22Rv1 (cell line): ENCODE measurements around the gene USHBP1.
A peak's percentile ranks its signal among the peaks of the same experiment; 100 is the strongest.

Experiments used
- H3K27ac ChIP-seq: fragments of 450-650 bp; 2 replicates; pipeline ENCODE4 v1.5.1; 2017
- ZFX ChIP-seq: fragments of 450-650 bp; IDR thresholded peaks from 2 replicates; pipeline ENCODE4 v1.6.1; 2017; ENCODE audit warnings: antibody characterized with exemption, borderline replicate concordance
- TF ChIP-seq, protein P1 (sequence below): fragments of 450-650 bp; IDR thresholded peaks from 2 replicates; pipeline ENCODE4 v1.5.1; 2017; ENCODE audit warnings: mild to moderate bottlenecking

Gene USHBP1

DNA sequence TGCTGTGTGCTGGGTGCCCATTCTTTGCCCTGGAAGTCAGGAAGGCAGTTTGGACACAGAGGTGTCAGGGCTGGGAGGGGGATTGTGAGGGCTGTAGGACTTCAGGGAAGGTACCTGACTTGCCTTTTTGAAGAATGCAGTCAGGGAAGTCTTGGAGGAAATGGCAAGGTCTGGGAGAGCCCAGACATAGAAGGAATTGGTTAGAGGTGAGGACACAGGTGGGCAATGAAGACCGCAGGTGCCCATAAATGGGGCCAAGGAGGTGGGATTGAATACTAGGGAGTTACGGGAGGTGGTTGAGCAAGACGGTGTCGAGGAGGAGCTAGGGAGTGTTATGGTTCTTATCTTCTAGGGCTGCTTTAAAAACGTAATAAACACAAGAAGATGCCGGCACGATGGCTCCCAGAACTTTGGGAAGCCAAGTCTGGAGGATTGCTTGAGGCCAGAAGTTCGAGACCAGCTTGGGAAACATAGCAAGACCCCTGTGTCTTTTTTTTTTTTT is 43.4 kb upstream of the USHBP1 start:
- TF ChIP-seq, protein P1, sequence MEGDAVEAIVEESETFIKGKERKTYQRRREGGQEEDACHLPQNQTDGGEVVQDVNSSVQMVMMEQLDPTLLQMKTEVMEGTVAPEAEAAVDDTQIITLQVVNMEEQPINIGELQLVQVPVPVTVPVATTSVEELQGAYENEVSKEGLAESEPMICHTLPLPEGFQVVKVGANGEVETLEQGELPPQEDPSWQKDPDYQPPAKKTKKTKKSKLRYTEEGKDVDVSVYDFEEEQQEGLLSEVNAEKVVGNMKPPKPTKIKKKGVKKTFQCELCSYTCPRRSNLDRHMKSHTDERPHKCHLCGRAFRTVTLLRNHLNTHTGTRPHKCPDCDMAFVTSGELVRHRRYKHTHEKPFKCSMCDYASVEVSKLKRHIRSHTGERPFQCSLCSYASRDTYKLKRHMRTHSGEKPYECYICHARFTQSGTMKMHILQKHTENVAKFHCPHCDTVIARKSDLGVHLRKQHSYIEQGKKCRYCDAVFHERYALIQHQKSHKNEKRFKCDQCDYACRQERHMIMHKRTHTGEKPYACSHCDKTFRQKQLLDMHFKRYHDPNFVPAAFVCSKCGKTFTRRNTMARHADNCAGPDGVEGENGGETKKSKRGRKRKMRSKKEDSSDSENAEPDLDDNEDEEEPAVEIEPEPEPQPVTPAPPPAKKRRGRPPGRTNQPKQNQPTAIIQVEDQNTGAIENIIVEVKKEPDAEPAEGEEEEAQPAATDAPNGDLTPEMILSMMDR = no peak
- no peak for TF ChIP-seq ZFX
- 0 out of 2 replicates have a peak overlapping the region, but pooled peaks have one; percentile 22 for H3K27ac ChIP-seq

DNA sequence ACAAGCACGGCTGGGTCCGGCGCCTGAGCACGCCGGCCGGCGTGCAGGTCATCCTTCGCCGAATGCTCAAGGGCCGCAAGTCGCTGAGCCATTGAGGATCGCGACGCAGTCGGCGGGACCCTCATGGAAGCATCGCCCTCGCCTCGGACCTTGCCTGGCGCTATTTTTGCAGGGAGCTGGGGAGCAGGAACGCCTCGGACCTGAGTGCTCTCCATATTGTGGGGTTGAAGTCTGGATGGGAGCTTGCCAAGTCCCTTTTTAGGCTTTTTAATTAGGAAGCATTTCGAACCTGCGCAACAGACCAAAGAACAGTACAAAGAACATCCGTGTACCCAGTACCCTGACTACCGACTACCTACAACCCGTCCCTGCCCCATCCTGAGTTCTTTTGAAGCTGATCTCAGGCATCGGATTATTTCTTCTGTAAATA is 41.8 kb upstream of the USHBP1 start:
- peak overlapping the region; percentile 97 for H3K27ac ChIP-seq
- TF ChIP-seq, protein P1 = no peak
- no peak for TF ChIP-seq ZFX

DNA sequence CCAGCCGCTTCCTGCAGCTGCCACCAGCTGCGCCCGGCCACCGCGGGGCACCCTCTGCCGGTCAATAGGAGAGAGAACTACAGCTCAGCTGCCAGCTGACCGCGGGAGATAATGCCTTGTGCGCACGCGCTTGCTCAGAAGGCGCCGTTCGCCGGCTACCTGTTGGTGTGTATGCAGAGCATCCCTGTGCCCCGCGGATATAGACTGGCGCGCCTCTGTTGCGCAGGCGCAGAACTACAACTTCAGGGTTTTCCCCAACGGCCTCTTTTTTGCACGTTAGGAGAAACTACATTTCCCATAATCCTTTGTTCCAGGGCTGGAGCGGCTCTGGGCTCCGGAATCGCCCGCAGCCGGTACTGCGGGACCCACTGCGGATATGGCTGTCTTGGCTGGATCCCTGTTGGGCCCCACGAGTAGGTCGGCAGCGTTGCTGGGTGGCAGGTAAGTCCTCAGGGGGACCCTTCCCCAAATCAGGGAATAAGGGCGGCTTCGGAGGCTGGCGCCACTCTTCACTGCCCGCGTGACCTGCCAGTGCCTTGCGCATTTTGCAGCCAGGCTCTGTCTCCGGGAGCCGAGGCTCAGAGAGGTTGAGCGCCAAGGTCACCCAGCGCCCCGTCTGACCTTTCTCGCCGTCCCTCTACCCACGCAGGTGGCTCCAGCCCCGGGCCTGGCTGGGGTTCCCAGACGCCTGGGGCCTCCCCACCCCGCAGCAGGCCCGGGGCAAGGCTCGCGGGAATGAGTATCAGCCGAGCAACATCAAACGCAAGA is 41.2 kb upstream of the USHBP1 start, which contains the start of gene MRPL34:
MRPL34 (plus strand) TSS at position 356 of the 768 bp plus-strand sequence; CDS start at position 377, 21 bp downstream.
- TF ChIP-seq, protein P1 = peak; percentile 95
- no peak for TF ChIP-seq ZFX
- peak within 1 kb of the TSS; percentile 97 for H3K27ac ChIP-seq

DNA sequence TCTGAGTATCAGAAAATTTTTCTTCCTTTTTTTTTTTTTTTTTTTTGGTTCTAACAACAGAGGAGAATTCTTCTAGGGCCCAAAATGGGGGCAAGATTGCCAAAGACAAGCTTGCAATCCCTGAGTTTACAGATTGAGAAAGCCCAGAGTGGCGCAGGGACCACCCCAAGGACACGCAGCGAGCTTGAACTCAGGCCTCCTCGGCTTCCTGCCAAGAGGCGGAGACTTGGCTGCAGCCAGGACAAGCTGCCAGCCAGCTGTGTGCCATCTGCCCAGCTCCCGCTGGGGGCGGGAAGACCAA is 40.6 kb upstream of the USHBP1 start:
- peak overlapping the region; percentile 97 for H3K27ac ChIP-seq
- TF ChIP-seq, protein P1 = no peak
- TF ChIP-seq ZFX = no peak

DNA sequence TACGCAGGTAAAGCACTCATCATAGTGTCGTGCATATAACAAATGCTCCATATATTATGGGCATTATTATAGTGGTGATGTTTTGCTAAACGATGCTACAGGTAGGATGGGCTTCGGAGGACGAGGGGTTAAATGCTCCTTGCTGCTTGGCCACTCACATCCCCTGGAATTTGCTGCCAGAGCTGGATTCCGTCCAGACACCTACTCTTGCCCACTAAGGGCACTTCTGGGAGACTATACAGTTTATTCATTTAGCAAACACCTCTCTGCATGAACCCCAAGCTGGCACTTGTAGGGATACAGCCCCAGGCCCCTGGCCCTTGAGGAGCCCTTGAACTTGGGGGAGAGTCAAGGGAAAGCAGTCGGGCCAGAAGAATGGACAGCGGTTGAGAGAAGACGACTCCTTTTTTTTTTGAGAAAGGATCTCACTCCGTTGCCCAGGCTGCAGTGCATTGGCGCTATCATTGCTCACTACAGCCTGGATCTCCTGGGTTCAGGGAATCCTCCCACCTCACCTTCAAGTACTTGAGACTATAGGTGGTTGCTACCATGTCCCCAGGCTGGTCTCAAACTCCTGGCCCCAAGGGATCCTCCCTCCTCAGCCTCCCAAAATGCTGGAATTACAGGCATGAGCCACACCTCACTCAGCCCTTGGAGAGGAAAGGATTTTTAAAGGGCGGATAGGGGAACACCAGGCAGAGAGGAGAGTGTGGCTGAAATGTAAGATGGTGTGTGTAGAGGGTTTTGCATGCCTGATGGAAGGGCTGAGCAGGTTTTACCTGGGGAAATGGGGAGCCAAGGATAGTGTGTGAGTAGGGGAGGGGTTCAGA is 40.1 kb upstream of the USHBP1 start:
- TF ChIP-seq ZFX = no peak
- TF ChIP-seq, protein P1 = no peak
- H3K27ac ChIP-seq = peak overlapping the region; percentile 97

DNA sequence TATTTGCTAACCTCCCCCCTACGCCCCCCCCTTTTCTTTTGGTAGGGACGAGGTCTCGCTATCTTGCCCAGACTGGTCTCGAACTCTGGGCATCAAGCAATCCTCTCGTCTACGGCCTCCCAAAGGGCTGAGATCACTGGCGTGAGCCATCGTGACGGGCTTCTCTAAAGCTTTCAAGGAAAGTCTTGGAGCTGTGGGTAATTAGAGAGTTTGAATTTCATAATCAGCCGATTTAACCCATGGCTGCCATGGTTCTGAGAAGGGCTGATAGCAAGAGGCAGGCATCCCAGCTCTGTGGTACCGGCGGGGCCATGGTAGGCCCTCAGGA is 39.4 kb upstream of the USHBP1 start:
- peak overlapping the region; percentile 97; the same call in 1 of the 2 replicates for H3K27ac ChIP-seq
- TF ChIP-seq, protein P1 = no peak
- TF ChIP-seq ZFX = no peak
